Keratinocyte (primary cell): ENCODE measurements around the gene NFAM1. TPM values are rescaled to one million over a fixed set of nuclear protein-coding genes. Genes with fewer than 3 reads are reported as not detected.

Experiments used
- DNase-seq: peaks from one replicate; pipeline ENCODE4 v3.0.0-alpha.2; 2011; ENCODE audit warnings: low read depth, missing footprints, low spot score
- FAIRE-seq: peaks from 2 replicates; lab custom pipeline; 2011; peaks lifted over from hg19 to GRCh38; lab: Jason Lieb, UNC
- H2AFZ ChIP-seq: 2 replicates; pipeline ENCODE4 v1.6.0; 2012; ENCODE audit warnings: low read length, control low read depth, inconsistent platforms; ENCODE audit not compliant: control insufficient read depth
- H3K27ac ChIP-seq: 2 replicates; pipeline ENCODE4 v1.5.1; 2011; ENCODE audit warnings: low read length; ENCODE audit not compliant: control insufficient read depth, insufficient read depth
- H3K27me3 ChIP-seq: 3 replicates; pipeline ENCODE4 v1.6.0; 2011; ENCODE audit warnings: low read length; ENCODE audit not compliant: control insufficient read depth, insufficient read depth; ENCODE audit errors: extremely low read depth
- H3K36me3 ChIP-seq, 2 experiments: 2 replicates in 1 of 2; 3 replicates in 1 of 2; pipeline ENCODE4 v1.5.1; 2011; ENCODE audit warnings: low read length in 2 of 2, mild to moderate bottlenecking in 1 of 2; ENCODE audit not compliant: control insufficient read depth in 2 of 2, insufficient read depth in 2 of 2; ENCODE audit errors: extremely low read depth in 1 of 2
- H3K4me1 ChIP-seq: 3 replicates; pipeline ENCODE4 v1.5.1; 2011; ENCODE audit warnings: low read length; ENCODE audit not compliant: control insufficient read depth, insufficient read depth; ENCODE audit errors: extremely low read depth
- H3K4me2 ChIP-seq: 3 replicates; pipeline ENCODE4 v1.6.0; 2011; ENCODE audit warnings: low read depth, low read length; ENCODE audit not compliant: control insufficient read depth, insufficient read depth; ENCODE audit errors: extremely low read depth
- H3K4me3 ChIP-seq, 3 experiments: fragments of 200-600 bp in 1 of 3; sonication (generic) in 1 of 3; 2 replicates in 2 of 3; 3 replicates in 1 of 3; pipeline ENCODE4 v1.5.1; 2011 to 2016; ENCODE audit warnings: low read length in 3 of 3, mild to moderate bottlenecking in 3 of 3, control low read depth in 2 of 3, inconsistent platforms in 1 of 3, low read depth in 1 of 3, mixed read lengths in 1 of 3, mixed run types in 1 of 3, moderate library complexity in 1 of 3; ENCODE audit not compliant: control insufficient read depth in 2 of 3, insufficient read depth in 2 of 3; ENCODE audit errors: extremely low read depth in 1 of 3
- H3K79me2 ChIP-seq: 2 replicates; pipeline ENCODE4 v1.6.0; 2012; ENCODE audit warnings: low read length; ENCODE audit not compliant: control insufficient read depth, insufficient read depth
- H3K9ac ChIP-seq: 3 replicates; pipeline ENCODE4 v1.6.0; 2011; ENCODE audit warnings: low read length; ENCODE audit not compliant: control insufficient read depth, insufficient read depth; ENCODE audit errors: extremely low read depth
- H3K9me1 ChIP-seq: 3 replicates; pipeline ENCODE4 v1.6.0; 2011; ENCODE audit warnings: low read length; ENCODE audit not compliant: control insufficient read depth, insufficient read depth; ENCODE audit errors: extremely low read depth
- H3K9me3 ChIP-seq: 2 replicates; pipeline ENCODE4 v1.5.1; 2012; ENCODE audit warnings: low read depth, low read length; ENCODE audit not compliant: control insufficient read depth
- H4K20me1 ChIP-seq: 3 replicates; pipeline ENCODE4 v1.6.0; 2011; ENCODE audit warnings: low read length; ENCODE audit not compliant: control insufficient read depth, insufficient read depth; ENCODE audit errors: extremely low read depth
- EZH2 ChIP-seq: IDR thresholded peaks from one replicate; pipeline ENCODE4 v1.6.1; 2012; ENCODE audit warnings: inconsistent platforms, mild to moderate bottlenecking, low read length, moderate library complexity
- dilution Hi-C: fragments of 300-500 bp; cut with MboI; formaldehyde crosslinking; loops from one replicate; pipeline ENCODE4 v1.7.0; 2020; ENCODE audit warnings: low sequenced_read_pairs; ENCODE audit not compliant: extremely low pct_ligation_motif_present
- polyA plus RNA-seq, 5 experiments: library from polyadenylated mRNA; depleted of rRNA in 3 of 5; stranded (reverse) in 3 of 5; stranded (forward) in 1 of 5; unstranded in 1 of 5; fragments of >200 nt; gene quantifications; 1 replicate in 1 of 5; 2 replicates in 3 of 5; 3 replicates in 1 of 5; pipeline versions ENCODE4 v1.2.1 to v1.2.3, GENCODE V29; 2011 to 2012; ENCODE audit warnings: missing spikeins in 2 of 5, low read depth in 1 of 5, low replicate concordance in 1 of 5
- TF ChIP-seq, protein P1 (sequence below), 3 experiments: IDR thresholded peaks in 1 of 3; conservative IDR thresholded peaks in 1 of 3; optimal IDR thresholded peaks in 1 of 3; 2 replicates in 2 of 3; 3 replicates in 1 of 3; pipeline versions ENCODE3 to v1.5.1; 2011; ENCODE audit warnings: low read length in 3 of 3, mild to moderate bottlenecking in 3 of 3, moderate library complexity in 2 of 3, control low read depth in 1 of 3, inconsistent platforms in 1 of 3; ENCODE audit not compliant: insufficient read depth in 2 of 3; ENCODE audit errors: extremely low read depth in 1 of 3

Gene NFAM1
- polyA plus RNA-seq, 1 donor (not counting 4 experiments of a cell fraction or from before 2014, with no cell fraction given) = not detected

DNA sequence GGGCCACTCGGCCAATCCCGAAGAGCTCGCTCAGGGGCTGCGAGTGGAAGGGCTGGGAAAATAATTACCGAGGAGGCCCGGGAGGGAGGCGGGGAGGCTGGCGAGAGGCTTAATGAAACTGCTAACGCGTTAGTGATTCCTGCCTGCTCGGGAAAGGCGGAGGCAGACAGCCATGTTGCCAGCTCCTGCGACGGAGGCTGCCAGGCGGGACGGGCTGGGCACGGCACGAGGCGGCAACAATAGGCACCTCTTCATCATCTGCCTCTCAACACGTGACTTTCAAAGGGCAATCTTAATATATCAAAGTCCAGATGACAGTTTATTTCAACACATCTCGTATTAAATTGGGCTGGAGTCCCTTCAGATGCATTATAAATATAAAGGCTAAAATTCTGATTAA, 93.7 kb downstream of the NFAM1 start:
- Histone ChIP-seq H3K4me1 (peaks cover 2% of the 10 kb centered on the region), H2AFZ (no peak overlapping the region), H3K9me1 (no peaks in the 10 kb centered on the region), H4K20me1 (no peaks in the 10 kb centered on the region), H3K4me2 (no peak overlapping the region), H3K4me3 (no peak overlapping the region), H3K27ac (no peak overlapping the region), H3K36me3 (no peaks in the 10 kb centered on the region), H3K27me3 (peaks cover 25% of the 10 kb centered on the region), H3K9me3 (no peaks in the 10 kb centered on the region), H3K79me2 (no peaks in the 10 kb centered on the region), H3K9ac (no peak overlapping the region)
- dilution Hi-C loops = no loop called here
- TF ChIP-seq EZH2 = no peak
- no peak for DNase-seq
- no peak for FAIRE-seq

DNA sequence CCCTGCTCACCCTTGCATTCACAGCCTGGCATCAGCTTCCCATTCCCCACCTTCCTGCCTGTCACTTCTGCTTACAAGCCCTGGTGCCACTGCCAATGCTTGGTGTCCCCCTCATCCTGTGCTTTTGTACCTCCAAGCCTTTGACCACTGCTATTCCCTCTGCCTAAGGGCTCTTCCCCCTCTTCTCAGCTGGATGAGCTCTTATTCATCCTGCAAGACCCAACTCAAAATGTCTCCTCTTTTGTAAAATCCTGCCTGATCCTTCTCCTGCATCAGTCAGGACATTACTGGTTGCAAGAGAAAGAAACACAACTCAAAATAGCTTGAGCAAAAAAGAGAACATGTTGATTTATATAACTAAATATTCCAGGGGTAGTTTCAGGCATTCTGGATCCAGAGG, 94.8 kb downstream of the NFAM1 start:
- no peak overlapping the region for H3K27ac ChIP-seq
- H3K4me3 ChIP-seq = no peak overlapping the region
- H4K20me1 ChIP-seq = no peaks in the 10 kb centered on the region
- no peak overlapping the region for H3K9ac ChIP-seq
- dilution Hi-C loops = no loop called here
- no peaks in the 10 kb centered on the region for H3K9me3 ChIP-seq
- peaks cover 25% of the 10 kb centered on the region for H3K27me3 ChIP-seq
- DNase-seq (no peak), FAIRE-seq (no peak)
- TF ChIP-seq EZH2 = no peak
- TF ChIP-seq, protein P1, sequence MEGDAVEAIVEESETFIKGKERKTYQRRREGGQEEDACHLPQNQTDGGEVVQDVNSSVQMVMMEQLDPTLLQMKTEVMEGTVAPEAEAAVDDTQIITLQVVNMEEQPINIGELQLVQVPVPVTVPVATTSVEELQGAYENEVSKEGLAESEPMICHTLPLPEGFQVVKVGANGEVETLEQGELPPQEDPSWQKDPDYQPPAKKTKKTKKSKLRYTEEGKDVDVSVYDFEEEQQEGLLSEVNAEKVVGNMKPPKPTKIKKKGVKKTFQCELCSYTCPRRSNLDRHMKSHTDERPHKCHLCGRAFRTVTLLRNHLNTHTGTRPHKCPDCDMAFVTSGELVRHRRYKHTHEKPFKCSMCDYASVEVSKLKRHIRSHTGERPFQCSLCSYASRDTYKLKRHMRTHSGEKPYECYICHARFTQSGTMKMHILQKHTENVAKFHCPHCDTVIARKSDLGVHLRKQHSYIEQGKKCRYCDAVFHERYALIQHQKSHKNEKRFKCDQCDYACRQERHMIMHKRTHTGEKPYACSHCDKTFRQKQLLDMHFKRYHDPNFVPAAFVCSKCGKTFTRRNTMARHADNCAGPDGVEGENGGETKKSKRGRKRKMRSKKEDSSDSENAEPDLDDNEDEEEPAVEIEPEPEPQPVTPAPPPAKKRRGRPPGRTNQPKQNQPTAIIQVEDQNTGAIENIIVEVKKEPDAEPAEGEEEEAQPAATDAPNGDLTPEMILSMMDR (optimal IDR thresholded peaks at IDR 0.05 in 1 of 3, IDR thresholded peaks at IDR 0.05 in 1 of 3, conservative IDR thresholded peaks at IDR 0.05 in 1 of 3; ENCODE audit: extremely low read depth in 1 of 3, insufficient read depth in 2 of 3, low read length in 3 of 3) = no peak
- no peaks in the 10 kb centered on the region for H3K4me1 ChIP-seq
- H3K4me2 ChIP-seq = no peak overlapping the region
- H3K36me3 ChIP-seq = no peaks in the 10 kb centered on the region
- no peaks in the 10 kb centered on the region for H3K9me1 ChIP-seq
- no peaks in the 10 kb centered on the region for H3K79me2 ChIP-seq
- no peak overlapping the region for H2AFZ ChIP-seq
